ENCODE measurements around the gene RAB27B.

RAB27B gene

DNA sequence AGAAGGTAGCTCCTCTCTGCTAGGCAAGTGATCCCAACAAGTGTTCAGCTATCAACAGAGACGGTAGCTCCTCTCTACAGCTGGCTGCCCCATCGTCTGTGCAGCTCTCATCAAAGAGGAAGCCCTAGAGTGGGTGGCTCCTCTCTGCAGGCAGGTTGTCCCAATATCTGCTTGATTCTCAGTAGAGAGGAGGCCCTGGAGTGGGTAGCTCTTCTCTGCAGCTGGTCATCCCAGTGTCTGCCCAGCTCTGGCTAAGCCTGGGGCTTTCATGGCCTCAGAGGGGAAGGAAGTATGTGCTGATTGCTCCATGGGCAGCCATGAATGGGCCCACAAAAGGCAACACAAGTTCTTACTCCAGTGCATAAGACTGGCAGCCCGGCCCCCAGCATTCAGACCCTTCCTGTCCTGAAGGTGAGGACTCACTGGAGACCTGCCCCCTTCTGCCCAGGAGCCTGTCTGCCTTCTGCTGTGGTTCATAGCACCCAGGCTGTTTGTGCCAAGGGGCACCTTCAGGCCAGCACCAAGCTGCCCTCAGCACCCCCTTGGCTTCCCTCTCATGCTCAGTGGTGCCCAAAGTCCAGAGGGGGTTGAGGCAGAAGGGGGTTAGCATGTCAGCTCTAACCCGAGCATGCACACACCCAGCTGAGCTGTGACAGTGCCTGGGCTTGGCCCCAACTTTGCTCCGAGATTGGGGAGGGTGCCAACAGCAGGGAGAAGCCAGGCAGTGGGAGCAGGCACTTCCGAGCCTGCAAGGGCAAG, 82.1 kb downstream of the RAB27B start:
- no peak overlapping the region for H3K9ac ChIP-seq (ENCODE audit: low read length)
- no peak overlapping the region for H2AFZ ChIP-seq (ENCODE audit: low read length)
- no peaks in the 10 kb centered on the region for H3K79me2 ChIP-seq (ENCODE audit: insufficient read depth, low read length)
- no peak overlapping the region for H3K4me2 ChIP-seq (ENCODE audit: low read length)
- no peak overlapping the region for H3K27ac ChIP-seq (ENCODE audit: low read depth, low read length, poor library complexity, severe bottlenecking)
- no peaks in the 10 kb centered on the region for H3K9me2 ChIP-seq (ENCODE audit: low read depth, low read length)
- no peak overlapping the region for H3K4me3 ChIP-seq (ENCODE audit: low read depth, low read length, poor library complexity, severe bottlenecking)
- TF ChIP-seq EZH2 (IDR thresholded peaks at IDR 0.05; ENCODE audit: borderline replicate concordance, low read length) (no peak), CTCF (IDR thresholded peaks at IDR 0.05; ENCODE audit: low read length) (no peak)
- no peaks in the 10 kb centered on the region for H3K27me3 ChIP-seq (ENCODE audit: insufficient read depth, low read length)
- no peaks in the 10 kb centered on the region for H3K36me3 ChIP-seq (ENCODE audit: insufficient read depth, low read length)
- no peaks in the 10 kb centered on the region for H3K4me1 ChIP-seq (ENCODE audit: insufficient read depth, low read length, severe bottlenecking)
- H3F3A ChIP-seq (ENCODE audit: insufficient read depth, low read length), result no peaks in the 10 kb centered on the region
- no peaks in the 10 kb centered on the region for H3K9me3 ChIP-seq (ENCODE audit: low read length)
- no peaks in the 10 kb centered on the region for H4K20me1 ChIP-seq (ENCODE audit: insufficient read depth, low read length)

- TF ChIP-seq EZH2 (IDR thresholded peaks at IDR 0.05; ENCODE audit: borderline replicate concordance, low read length), result no peak
- Histone ChIP-seq H4K20me1 (ENCODE audit: insufficient read depth, low read length) (no peaks in the 10 kb centered on the region), H3F3A (ENCODE audit: insufficient read depth, low read length) (no peaks in the 10 kb centered on the region), H3K9me2 (ENCODE audit: low read depth, low read length) (no peaks in the 10 kb centered on the region), H3K9ac (ENCODE audit: low read length) (no peak overlapping the region), H3K9me3 (ENCODE audit: low read length) (no peaks in the 10 kb centered on the region), H2AFZ (ENCODE audit: low read length) (no peak overlapping the region), H3K79me2 (ENCODE audit: insufficient read depth, low read length) (no peaks in the 10 kb centered on the region), H3K27me3 (ENCODE audit: insufficient read depth, low read length) (no peaks in the 10 kb centered on the region), H3K27ac (ENCODE audit: low read depth, low read length, poor library complexity, severe bottlenecking) (no peak overlapping the region), H3K4me3 (ENCODE audit: low read depth, low read length, poor library complexity, severe bottlenecking) (no peak overlapping the region), H3K4me2 (ENCODE audit: low read length) (no peak overlapping the region), H3K4me1 (ENCODE audit: insufficient read depth, low read length, severe bottlenecking) (no peaks in the 10 kb centered on the region), H3K36me3 (ENCODE audit: insufficient read depth, low read length) (no peaks in the 10 kb centered on the region)
Measured at GRCh38 chr18:54911551-54911950, 83.3 kb downstream of the RAB27B start.

- TF ChIP-seq CTCF (IDR thresholded peaks at IDR 0.05; ENCODE audit: low read length), result no peak
- TF ChIP-seq EZH2 (IDR thresholded peaks at IDR 0.05; ENCODE audit: borderline replicate concordance, low read length), result no peak
- Histone ChIP-seq H3K27me3 (ENCODE audit: insufficient read depth, low read length) (no peaks in the 10 kb centered on the region), H3F3A (ENCODE audit: insufficient read depth, low read length) (no peaks in the 10 kb centered on the region), H3K9me2 (ENCODE audit: low read depth, low read length) (no peaks in the 10 kb centered on the region), H3K27ac (ENCODE audit: low read depth, low read length, poor library complexity, severe bottlenecking) (no peak overlapping the region), H3K4me1 (ENCODE audit: insufficient read depth, low read length, severe bottlenecking) (no peaks in the 10 kb centered on the region), H3K4me2 (ENCODE audit: low read length) (no peak overlapping the region), H3K36me3 (ENCODE audit: insufficient read depth, low read length) (no peaks in the 10 kb centered on the region), H3K9me3 (ENCODE audit: low read length) (no peaks in the 10 kb centered on the region), H3K79me2 (ENCODE audit: insufficient read depth, low read length) (no peaks in the 10 kb centered on the region), H3K4me3 (ENCODE audit: low read depth, low read length, poor library complexity, severe bottlenecking) (no peak overlapping the region), H3K9ac (ENCODE audit: low read length) (no peak overlapping the region), H2AFZ (ENCODE audit: low read length) (no peak overlapping the region), H4K20me1 (ENCODE audit: insufficient read depth, low read length) (no peaks in the 10 kb centered on the region)
Measured at GRCh38 chr18:54914816-54915215, 86.5 kb downstream of the RAB27B start.

GRCh38 chr18:54916507-54916906, 88.2 kb downstream of the RAB27B start:
- Histone ChIP-seq H3K79me2 (ENCODE audit: insufficient read depth, low read length) (no peaks in the 10 kb centered on the region), H4K20me1 (ENCODE audit: insufficient read depth, low read length) (no peaks in the 10 kb centered on the region), H3K9me3 (ENCODE audit: low read length) (no peaks in the 10 kb centered on the region), H3K4me2 (ENCODE audit: low read length) (no peak overlapping the region), H3F3A (ENCODE audit: insufficient read depth, low read length) (no peaks in the 10 kb centered on the region), H3K4me3 (ENCODE audit: low read depth, low read length, poor library complexity, severe bottlenecking) (no peak overlapping the region), H3K36me3 (ENCODE audit: insufficient read depth, low read length) (no peaks in the 10 kb centered on the region), H3K9me2 (ENCODE audit: low read depth, low read length) (no peaks in the 10 kb centered on the region), H2AFZ (ENCODE audit: low read length) (no peak overlapping the region), H3K27me3 (ENCODE audit: insufficient read depth, low read length) (no peaks in the 10 kb centered on the region), H3K4me1 (ENCODE audit: insufficient read depth, low read length, severe bottlenecking) (no peaks in the 10 kb centered on the region), H3K27ac (ENCODE audit: low read depth, low read length, poor library complexity, severe bottlenecking) (no peak overlapping the region), H3K9ac (ENCODE audit: low read length) (no peak overlapping the region)
- TF ChIP-seq CTCF (IDR thresholded peaks at IDR 0.05; ENCODE audit: low read length) (no peak; the same call in 1 of the 2 replicates), EZH2 (IDR thresholded peaks at IDR 0.05; ENCODE audit: borderline replicate concordance, low read length) (no peak)
